ENCODE results near the gene KIF5A. TPM values are rescaled to one million over a fixed set of nuclear protein-coding genes. Genes with fewer than 3 reads are reported as not detected.
"Not testable (repeated sequence)": the region's sequence is repeated elsewhere in the genome, so short reads cannot be mapped to it uniquely, and the experiment has no call there.

KIF5A gene
- total RNA-seq (under 1 TPM in 3 of 4 donors, not detected in 1; 0.04 to 0.21 (median 0.14) TPM), polyA plus RNA-seq (under 1 TPM; 0.01 to 0.18 (median 0.04) TPM)
- long read RNA-seq, donor 1, result 0 reads
- long read RNA-seq, donor 2, result 0 reads

DNA sequence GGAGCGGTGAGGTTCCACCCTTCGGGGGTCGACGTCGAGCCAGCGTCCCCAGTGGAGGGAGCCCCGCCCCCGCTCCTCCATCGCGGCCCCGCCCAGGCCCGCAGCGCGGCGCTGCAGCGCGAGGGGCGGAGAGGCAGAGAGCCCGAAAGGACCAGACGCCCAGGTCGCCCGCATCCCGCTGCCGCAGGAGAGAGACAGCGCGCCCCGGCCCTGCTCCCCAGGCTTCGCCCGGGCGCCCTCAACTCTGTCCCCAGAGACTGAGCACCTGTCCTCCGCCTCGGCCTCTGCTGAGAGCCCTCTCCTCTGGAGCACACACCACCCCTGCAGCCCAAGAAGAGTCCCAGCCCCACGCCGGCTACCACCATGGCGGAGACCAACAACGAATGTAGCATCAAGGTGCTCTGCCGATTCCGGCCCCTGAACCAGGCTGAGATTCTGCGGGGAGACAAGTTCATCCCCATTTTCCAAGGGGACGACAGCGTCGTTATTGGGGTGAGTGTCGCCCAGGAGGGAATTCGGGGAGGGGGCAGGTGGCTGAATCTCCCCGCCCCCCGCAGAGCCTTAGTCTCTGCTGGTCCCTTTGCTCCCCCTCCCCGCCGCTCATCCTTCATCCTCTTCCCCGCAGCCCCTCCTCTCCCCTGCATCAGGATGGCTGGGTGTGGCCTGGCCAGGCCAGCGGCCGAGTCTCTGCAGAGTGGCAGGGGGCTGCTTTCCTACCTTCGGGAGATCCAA, at the start of gene KIF5A:
Gene KIF5A (plus strand): TSS at position 136 of the 732 bp plus-strand sequence. CDS start 228 bp downstream, at position 364.
- WGBS, 3 donors, result 3 to 7% (median 4%) methylated on average over 32 to 52 of the region's 52 CpGs
- ATAC-seq (no peak), DNase-seq (peak in 1 of 2 donors; percentile 60)
- peaks cover 0 to 8% of the 10 kb centered on the region in 2 donors for H3K36me3 ChIP-seq (ENCODE audit: insufficient read depth in 1 of 2, low read depth in 1 of 2)
- peak within 1 kb of the TSS; percentile 57 for H3K4me3 ChIP-seq
- peaks cover 16% of the 10 kb centered on the region for H3K4me1 ChIP-seq
- no peak within 1 kb of the TSS for H3K27ac ChIP-seq
- peaks cover 0 to 29% (median 10%) of the 10 kb centered on the region in 3 donors for H3K27me3 ChIP-seq (ENCODE audit: insufficient read depth in 3 of 3, low read length in 2 of 3)
- H3K9me3 ChIP-seq, result no peaks in the 10 kb centered on the region
- intact Hi-C loops (cut with DNase I), result loop anchor here in 1 of 2 donors (5.0 kb wide), 1 partner anchor 142 kb away; the partner anchor contains the start of gene OS9
- TF ChIP-seq, protein P1, sequence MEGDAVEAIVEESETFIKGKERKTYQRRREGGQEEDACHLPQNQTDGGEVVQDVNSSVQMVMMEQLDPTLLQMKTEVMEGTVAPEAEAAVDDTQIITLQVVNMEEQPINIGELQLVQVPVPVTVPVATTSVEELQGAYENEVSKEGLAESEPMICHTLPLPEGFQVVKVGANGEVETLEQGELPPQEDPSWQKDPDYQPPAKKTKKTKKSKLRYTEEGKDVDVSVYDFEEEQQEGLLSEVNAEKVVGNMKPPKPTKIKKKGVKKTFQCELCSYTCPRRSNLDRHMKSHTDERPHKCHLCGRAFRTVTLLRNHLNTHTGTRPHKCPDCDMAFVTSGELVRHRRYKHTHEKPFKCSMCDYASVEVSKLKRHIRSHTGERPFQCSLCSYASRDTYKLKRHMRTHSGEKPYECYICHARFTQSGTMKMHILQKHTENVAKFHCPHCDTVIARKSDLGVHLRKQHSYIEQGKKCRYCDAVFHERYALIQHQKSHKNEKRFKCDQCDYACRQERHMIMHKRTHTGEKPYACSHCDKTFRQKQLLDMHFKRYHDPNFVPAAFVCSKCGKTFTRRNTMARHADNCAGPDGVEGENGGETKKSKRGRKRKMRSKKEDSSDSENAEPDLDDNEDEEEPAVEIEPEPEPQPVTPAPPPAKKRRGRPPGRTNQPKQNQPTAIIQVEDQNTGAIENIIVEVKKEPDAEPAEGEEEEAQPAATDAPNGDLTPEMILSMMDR (IDR thresholded peaks at IDR 0.05), result no peak

DNA sequence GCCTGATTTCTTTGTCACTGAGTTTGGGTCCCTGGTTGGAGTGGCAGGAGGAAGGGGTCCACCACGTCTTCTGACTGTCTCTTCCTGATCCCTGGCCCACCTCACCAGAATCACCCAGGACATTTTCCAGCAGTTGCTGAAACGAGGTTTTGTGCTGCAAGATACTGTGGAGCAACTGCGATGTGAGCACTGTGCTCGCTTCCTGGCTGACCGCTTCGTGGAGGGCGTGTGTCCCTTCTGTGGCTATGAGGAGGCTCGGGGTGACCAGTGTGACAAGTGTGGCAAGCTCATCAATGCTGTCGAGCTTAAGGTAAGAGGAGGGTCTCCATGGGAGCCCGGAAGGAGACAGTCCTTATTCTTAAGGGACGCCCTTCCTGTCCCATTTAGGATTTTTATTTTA, 49.6 kb upstream of the KIF5A start:
- ATAC-seq, result no peak
- Histone ChIP-seq H3K4me1 (no peaks in the 10 kb centered on the region), H3K9me3 (no peaks in the 10 kb centered on the region), H3K4me3 (no peak overlapping the region), H3K27ac (no peak overlapping the region), H3K36me3 (ENCODE audit: insufficient read depth in 1 of 2, low read depth in 1 of 2) (peaks cover 17 to 90% of the 10 kb centered on the region in 2 donors), H3K27me3 (ENCODE audit: insufficient read depth in 3 of 3, low read length in 2 of 3) (no peaks in the 10 kb centered on the region)
- DNase-seq, result no peak
- intact Hi-C loops (cut with DNase I), result no loop called here
- WGBS, 3 donors, result 92 to 97% (median 94%) methylated on average over 11 of the region's 11 CpGs
- TF ChIP-seq, protein P1 (IDR thresholded peaks at IDR 0.05), result no peak

DNA sequence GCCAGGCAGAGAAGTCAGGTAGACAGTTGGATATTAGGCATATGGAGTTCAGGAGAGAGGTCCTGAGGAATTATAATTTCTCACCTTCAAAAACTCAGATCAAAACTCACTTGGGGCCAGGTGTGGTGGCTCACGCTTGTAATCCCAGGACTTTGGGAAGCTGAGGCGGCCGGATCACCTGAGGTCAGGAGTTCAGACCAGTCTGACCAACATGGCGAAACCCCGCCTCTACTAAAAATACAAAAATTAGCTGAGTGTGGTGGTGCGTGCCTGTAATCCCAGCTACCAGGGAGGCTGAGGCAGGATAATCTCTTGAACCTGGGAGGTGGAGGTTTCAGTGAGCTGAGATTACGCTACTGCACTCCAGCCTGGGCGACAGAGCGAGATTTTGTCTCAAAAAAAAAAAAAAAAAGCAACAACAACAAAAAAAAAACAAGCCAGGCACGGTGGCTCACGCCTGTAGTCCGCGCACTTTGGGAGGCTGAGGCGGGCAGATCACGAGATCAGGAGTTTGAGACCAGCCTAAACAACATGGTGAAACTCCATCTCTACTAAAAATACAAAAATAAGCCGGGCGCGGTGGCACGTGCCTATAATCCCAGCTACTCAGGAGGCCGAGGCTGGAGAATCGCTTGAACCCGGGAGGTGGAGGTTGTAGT, 47.4 kb upstream of the KIF5A start:
- H3K27ac ChIP-seq; intact Hi-C loops (cut with DNase I); ATAC-seq; H3K27me3 ChIP-seq (ENCODE audit: insufficient read depth in 3 of 3, low read length in 2 of 3); H3K4me3 ChIP-seq; DNase-seq; H3K4me1 ChIP-seq; H3K9me3 ChIP-seq: not testable (repeated sequence)
- peaks cover 27 to 90% of the 10 kb centered on the region in 2 donors for H3K36me3 ChIP-seq (ENCODE audit: insufficient read depth in 1 of 2, low read depth in 1 of 2)
- WGBS, 3 donors, result 97 to 98% (median 97%) methylated on average over 19 to 22 of the region's 22 CpGs

DNA sequence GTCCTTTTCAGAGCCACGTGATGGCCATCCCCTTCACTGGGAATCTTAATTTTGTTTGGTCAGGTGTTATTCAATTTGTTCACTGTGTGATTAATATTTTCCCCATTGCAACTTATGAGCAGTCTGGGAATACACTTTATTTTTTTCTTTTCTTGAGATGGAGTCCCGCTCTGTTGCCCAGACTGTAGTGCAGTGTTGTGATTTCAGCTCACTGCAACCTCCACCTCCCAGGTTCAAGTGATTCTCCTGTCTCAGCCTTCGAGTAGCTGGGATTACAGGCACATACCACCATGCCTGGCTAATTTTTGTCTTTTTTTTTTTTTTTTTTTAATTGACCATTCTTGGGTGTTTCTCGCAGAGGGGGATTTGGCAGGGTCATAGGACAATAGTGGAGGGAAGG, 43.3 kb upstream of the KIF5A start:
- H3K9me3 ChIP-seq; H3K4me3 ChIP-seq; DNase-seq; H3K27me3 ChIP-seq (ENCODE audit: insufficient read depth in 3 of 3, low read length in 2 of 3); intact Hi-C loops (cut with DNase I); H3K27ac ChIP-seq; H3K4me1 ChIP-seq; ATAC-seq: not testable (repeated sequence)
- WGBS, 3 donors, result 92 to 98% (median 94%) methylated on average over 4 of the region's 4 CpGs
- peaks cover 20 to 81% of the 10 kb centered on the region in 2 donors for H3K36me3 ChIP-seq (ENCODE audit: insufficient read depth in 1 of 2, low read depth in 1 of 2)

DNA sequence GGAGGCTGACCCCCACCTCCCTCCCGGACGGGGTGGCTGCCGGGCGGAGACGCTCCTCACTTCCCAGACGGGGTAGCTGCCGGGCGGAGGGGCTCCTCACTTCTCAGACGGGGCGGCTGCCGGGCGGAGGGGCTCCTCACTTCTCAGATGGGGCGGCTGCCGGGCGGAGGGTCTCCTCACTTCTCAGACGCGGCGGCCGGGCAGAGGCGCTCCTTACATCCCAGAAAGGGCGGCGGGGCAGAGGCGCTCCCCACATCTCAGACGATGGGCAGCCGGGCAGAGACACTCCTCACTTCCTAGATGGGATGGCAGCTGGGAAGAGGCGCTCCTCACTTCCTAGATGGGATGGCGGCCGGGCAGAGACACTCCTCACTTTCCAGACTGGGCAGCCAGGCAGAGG, 42.0 kb upstream of the KIF5A start:
- H3K27me3 ChIP-seq (ENCODE audit: insufficient read depth in 3 of 3, low read length in 2 of 3); intact Hi-C loops (cut with DNase I); H3K27ac ChIP-seq; DNase-seq; H3K9me3 ChIP-seq; H3K4me1 ChIP-seq; ATAC-seq; H3K4me3 ChIP-seq: not testable (repeated sequence)
- 95 to 100% (median 100%) methylated on average over 11 to 21 of the region's 28 CpGs for WGBS, 3 donors
- peaks cover 17 to 81% of the 10 kb centered on the region in 2 donors for H3K36me3 ChIP-seq (ENCODE audit: insufficient read depth in 1 of 2, low read depth in 1 of 2)

DNA sequence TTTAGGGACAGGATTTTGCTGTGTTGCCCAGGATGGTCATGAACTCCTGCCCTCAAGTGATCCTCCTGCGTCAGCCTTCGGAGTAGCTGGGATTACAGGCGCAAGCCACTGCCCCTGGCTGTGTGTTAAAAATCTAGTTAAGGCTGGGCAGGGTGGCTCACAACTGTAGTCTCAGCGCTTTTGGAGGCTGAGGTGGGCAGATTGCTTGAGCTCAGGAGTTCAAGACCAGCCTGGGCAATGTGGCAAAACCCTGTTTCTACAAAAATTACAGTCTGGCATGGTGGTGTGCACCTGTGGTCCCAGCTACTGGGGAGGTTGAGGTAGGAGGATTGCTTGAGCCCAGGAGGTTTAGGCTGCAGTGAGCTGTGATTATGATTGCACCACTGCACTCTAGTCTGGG, 38.7 kb upstream of the KIF5A start:
- H3K4me3 ChIP-seq, result no peak overlapping the region
- no peak for DNase-seq
- 97 to 98% (median 98%) methylated on average over 4 of the region's 4 CpGs for WGBS, 3 donors
- H3K36me3 ChIP-seq (ENCODE audit: insufficient read depth in 1 of 2, low read depth in 1 of 2), result peaks cover 17 to 81% of the 10 kb centered on the region in 2 donors
- H3K27me3 ChIP-seq (ENCODE audit: insufficient read depth in 3 of 3, low read length in 2 of 3), result no peaks in the 10 kb centered on the region
- H3K4me1 ChIP-seq, result no peaks in the 10 kb centered on the region
- TF ChIP-seq, protein P1 (IDR thresholded peaks at IDR 0.05), result no peak
- no peaks in the 10 kb centered on the region for H3K9me3 ChIP-seq
- ATAC-seq, result no peak
- no peak overlapping the region for H3K27ac ChIP-seq
- intact Hi-C loops (cut with DNase I), result no loop called here
